ENCODE measurements around the gene CRYBB3. TPM values are rescaled to one million over a fixed set of nuclear protein-coding genes. Genes with fewer than 3 reads are reported as not detected.

The CRYBB3 gene
- total RNA-seq, 1 experiment from 2014 or later, result 0.48 TPM

DNA sequence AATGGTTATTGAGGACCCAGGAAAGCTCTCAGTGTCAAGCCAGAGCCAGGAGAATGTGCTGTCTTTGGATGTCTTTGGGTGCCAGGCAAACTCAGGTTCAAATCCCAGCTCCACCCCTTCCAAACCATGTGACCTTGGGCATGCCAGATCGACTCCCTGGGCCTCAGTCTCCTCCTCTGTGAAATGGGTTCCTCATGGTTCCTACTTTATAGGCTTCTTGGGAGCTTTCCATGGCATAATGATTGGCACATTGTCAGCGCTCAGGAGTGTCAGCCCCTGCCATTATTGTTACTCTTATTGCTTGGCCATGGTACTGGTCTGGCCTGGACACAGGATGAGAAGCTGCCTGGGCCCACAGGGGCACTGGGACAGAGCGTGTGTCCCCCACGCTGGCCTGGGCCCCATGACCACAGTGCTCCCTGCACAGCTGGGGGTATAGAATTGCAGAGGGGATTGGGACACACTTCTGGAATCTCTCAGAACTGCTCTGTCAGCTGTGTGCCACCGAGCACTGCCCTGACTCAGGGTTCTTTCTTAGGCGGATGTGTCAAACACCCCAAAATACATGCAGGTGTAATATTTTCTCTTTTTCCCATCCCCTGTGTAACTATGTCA lies 37.6 kb upstream of the CRYBB3 start (continued):
- TF ChIP-seq, protein P1, sequence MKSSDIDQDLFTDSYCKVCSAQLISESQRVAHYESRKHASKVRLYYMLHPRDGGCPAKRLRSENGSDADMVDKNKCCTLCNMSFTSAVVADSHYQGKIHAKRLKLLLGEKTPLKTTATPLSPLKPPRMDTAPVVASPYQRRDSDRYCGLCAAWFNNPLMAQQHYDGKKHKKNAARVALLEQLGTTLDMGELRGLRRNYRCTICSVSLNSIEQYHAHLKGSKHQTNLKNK (CRISPR knock-in tag; IDR thresholded peaks at IDR 0.05), result no peak

DNA sequence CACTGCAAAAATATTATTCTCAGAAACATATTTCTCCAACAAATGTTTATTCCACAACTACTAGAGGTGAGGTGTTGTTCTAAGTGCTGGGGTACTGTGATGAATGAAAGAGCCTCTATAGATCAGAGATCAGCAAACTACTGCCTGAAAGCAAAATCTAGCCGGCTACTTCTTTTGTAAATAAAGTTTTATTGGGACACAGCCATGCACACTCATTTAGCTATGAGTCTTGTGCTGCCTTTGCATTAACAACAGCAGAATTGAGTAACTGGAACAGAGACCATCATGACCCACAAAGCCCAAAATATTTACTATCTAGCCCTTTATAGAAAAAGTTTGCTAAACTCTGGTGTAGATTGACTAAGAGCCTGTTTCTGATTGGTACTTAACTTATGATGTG lies 37.1 kb upstream of the CRYBB3 start:
- Mint-ChIP-seq H3K9me3 (no peaks in the 10 kb centered on the region), H3K4me3 (no peak overlapping the region), H3K4me1 (0 out of 2 replicates have a peak, but pooled peaks cover 3% of the 10 kb centered on the region), H3K27ac (no peak overlapping the region), H3K27me3 (ENCODE audit: low read depth) (no peaks in the 10 kb centered on the region), H3K36me3 (no peaks in the 10 kb centered on the region)
- TF ChIP-seq ETV6 (CRISPR knock-in tag; IDR thresholded peaks at IDR 0.05) (no peak), HMGA2 (CRISPR knock-in tag; IDR thresholded peaks at IDR 0.05) (no peak), GABPB1 (CRISPR knock-in tag; IDR thresholded peaks at IDR 0.05) (no peak), ZNF232 (CRISPR knock-in tag; IDR thresholded peaks at IDR 0.05) (no peak), ZNF138 (CRISPR knock-in tag; conservative IDR thresholded peaks at IDR 0.05) (no peak), JAZF1 (CRISPR knock-in tag; IDR thresholded peaks at IDR 0.05) (no peak), ZNF317 (CRISPR knock-in tag; IDR thresholded peaks at IDR 0.05; ENCODE audit: borderline replicate concordance, low read depth) (no peak), JUN (CRISPR knock-in tag; IDR thresholded peaks at IDR 0.05) (no peak), KAT7 (CRISPR knock-in tag; IDR thresholded peaks at IDR 0.05; ENCODE audit: borderline replicate concordance) (no peak), NFYB (CRISPR knock-in tag; conservative IDR thresholded peaks at IDR 0.05; ENCODE audit: low read depth) (no peak)
- TF ChIP-seq, protein P2, sequence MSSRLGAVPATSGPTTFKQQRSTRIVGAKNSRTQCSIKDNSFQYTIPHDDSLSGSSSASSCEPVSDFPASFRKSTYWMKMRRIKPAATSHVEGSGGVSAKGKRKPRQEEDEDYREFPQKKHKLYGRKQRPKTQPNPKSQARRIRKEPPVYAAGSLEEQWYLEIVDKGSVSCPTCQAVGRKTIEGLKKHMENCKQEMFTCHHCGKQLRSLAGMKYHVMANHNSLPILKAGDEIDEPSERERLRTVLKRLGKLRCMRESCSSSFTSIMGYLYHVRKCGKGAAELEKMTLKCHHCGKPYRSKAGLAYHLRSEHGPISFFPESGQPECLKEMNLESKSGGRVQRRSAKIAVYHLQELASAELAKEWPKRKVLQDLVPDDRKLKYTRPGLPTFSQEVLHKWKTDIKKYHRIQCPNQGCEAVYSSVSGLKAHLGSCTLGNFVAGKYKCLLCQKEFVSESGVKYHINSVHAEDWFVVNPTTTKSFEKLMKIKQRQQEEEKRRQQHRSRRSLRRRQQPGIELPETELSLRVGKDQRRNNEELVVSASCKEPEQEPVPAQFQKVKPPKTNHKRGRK (CRISPR knock-in tag; IDR thresholded peaks at IDR 0.05; ENCODE audit: borderline replicate concordance), result no peak
- TF ChIP-seq, protein P3, sequence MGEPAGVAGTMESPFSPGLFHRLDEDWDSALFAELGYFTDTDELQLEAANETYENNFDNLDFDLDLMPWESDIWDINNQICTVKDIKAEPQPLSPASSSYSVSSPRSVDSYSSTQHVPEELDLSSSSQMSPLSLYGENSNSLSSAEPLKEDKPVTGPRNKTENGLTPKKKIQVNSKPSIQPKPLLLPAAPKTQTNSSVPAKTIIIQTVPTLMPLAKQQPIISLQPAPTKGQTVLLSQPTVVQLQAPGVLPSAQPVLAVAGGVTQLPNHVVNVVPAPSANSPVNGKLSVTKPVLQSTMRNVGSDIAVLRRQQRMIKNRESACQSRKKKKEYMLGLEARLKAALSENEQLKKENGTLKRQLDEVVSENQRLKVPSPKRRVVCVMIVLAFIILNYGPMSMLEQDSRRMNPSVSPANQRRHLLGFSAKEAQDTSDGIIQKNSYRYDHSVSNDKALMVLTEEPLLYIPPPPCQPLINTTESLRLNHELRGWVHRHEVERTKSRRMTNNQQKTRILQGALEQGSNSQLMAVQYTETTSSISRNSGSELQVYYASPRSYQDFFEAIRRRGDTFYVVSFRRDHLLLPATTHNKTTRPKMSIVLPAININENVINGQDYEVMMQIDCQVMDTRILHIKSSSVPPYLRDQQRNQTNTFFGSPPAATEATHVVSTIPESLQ (CRISPR knock-in tag; IDR thresholded peaks at IDR 0.05), result no peak
- TF ChIP-seq, protein P4, sequence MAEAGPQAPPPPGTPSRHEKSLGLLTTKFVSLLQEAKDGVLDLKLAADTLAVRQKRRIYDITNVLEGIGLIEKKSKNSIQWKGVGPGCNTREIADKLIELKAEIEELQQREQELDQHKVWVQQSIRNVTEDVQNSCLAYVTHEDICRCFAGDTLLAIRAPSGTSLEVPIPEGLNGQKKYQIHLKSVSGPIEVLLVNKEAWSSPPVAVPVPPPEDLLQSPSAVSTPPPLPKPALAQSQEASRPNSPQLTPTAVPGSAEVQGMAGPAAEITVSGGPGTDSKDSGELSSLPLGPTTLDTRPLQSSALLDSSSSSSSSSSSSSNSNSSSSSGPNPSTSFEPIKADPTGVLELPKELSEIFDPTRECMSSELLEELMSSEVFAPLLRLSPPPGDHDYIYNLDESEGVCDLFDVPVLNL (CRISPR knock-in tag; IDR thresholded peaks at IDR 0.05; ENCODE audit: borderline replicate concordance, low read depth), result no peak
- TF ChIP-seq, protein P5, sequence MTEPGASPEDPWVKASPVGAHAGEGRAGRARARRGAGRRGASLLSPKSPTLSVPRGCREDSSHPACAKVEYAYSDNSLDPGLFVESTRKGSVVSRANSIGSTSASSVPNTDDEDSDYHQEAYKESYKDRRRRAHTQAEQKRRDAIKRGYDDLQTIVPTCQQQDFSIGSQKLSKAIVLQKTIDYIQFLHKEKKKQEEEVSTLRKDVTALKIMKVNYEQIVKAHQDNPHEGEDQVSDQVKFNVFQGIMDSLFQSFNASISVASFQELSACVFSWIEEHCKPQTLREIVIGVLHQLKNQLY (CRISPR knock-in tag; IDR thresholded peaks at IDR 0.05), result no peak
- TF ChIP-seq, protein P6, sequence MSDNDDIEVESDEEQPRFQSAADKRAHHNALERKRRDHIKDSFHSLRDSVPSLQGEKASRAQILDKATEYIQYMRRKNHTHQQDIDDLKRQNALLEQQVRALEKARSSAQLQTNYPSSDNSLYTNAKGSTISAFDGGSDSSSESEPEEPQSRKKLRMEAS (CRISPR knock-in tag; IDR thresholded peaks at IDR 0.05), result no peak
- TF ChIP-seq, protein P7, sequence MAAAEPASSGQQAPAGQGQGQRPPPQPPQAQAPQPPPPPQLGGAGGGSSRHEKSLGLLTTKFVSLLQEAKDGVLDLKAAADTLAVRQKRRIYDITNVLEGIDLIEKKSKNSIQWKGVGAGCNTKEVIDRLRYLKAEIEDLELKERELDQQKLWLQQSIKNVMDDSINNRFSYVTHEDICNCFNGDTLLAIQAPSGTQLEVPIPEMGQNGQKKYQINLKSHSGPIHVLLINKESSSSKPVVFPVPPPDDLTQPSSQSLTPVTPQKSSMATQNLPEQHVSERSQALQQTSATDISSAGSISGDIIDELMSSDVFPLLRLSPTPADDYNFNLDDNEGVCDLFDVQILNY (CRISPR knock-in tag; IDR thresholded peaks at IDR 0.05), result no peak
- TF ChIP-seq, protein P8, sequence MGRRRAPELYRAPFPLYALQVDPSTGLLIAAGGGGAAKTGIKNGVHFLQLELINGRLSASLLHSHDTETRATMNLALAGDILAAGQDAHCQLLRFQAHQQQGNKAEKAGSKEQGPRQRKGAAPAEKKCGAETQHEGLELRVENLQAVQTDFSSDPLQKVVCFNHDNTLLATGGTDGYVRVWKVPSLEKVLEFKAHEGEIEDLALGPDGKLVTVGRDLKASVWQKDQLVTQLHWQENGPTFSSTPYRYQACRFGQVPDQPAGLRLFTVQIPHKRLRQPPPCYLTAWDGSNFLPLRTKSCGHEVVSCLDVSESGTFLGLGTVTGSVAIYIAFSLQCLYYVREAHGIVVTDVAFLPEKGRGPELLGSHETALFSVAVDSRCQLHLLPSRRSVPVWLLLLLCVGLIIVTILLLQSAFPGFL (CRISPR knock-in tag; IDR thresholded peaks at IDR 0.05; ENCODE audit: borderline replicate concordance), result no peak
- TF ChIP-seq, protein P1 (CRISPR knock-in tag; IDR thresholded peaks at IDR 0.05), result no peak
- TF ChIP-seq, protein P9, sequence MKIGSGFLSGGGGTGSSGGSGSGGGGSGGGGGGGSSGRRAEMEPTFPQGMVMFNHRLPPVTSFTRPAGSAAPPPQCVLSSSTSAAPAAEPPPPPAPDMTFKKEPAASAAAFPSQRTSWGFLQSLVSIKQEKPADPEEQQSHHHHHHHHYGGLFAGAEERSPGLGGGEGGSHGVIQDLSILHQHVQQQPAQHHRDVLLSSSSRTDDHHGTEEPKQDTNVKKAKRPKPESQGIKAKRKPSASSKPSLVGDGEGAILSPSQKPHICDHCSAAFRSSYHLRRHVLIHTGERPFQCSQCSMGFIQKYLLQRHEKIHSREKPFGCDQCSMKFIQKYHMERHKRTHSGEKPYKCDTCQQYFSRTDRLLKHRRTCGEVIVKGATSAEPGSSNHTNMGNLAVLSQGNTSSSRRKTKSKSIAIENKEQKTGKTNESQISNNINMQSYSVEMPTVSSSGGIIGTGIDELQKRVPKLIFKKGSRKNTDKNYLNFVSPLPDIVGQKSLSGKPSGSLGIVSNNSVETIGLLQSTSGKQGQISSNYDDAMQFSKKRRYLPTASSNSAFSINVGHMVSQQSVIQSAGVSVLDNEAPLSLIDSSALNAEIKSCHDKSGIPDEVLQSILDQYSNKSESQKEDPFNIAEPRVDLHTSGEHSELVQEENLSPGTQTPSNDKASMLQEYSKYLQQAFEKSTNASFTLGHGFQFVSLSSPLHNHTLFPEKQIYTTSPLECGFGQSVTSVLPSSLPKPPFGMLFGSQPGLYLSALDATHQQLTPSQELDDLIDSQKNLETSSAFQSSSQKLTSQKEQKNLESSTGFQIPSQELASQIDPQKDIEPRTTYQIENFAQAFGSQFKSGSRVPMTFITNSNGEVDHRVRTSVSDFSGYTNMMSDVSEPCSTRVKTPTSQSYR (CRISPR knock-in tag; IDR thresholded peaks at IDR 0.05), result no peak
- CTCF ChIA-PET, result no interaction called here
- DNase-seq (ENCODE audit: low spot score) (no peak), ATAC-seq (no peak)
- POLR2A ChIA-PET, result no interaction called here

All from WTC11 (cell line).